GM19372 (cell line): ENCODE measurements around the gene SLC4A5.
A peak's percentile ranks its signal among the peaks of the same experiment; 100 is the strongest.
"Not testable (repeated sequence)": the region's sequence is repeated elsewhere in the genome, so short reads cannot be mapped to it uniquely, and the experiment has no call there.

Experiments used
- ATAC-seq: cut with Tn5 transposase; IDR thresholded peaks from one replicate; pipeline ENCODE4 v1.9.1; 2021; ENCODE audit warnings: mild to moderate bottlenecking, low read depth, moderate library complexity; ENCODE audit not compliant: unreplicated experiment

Gene SLC4A5

DNA sequence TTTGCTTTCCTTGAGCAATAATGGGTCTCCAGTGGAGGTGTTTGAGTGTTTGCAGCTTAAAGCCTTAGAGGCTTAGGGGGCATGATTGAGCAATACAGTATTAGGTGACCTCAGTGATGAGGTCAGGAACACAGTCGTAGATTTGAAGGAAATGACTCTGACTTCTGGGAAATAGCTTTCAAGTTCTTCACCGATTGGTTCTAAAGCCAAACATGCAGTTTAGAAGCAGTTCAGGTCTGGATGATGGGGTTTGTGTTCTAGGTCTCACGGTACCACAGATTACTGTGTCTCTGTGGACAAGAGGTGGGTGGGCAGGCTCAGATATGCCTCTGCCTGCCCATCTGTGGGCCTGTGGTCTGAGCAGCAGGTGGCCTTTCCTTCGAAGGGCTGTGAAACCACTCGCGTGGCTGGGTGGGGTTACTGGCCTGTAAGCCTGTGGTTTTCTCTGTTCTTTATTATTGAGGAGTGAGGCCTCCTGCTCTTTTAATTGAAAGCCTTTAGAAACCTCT is 137.0 kb downstream of the SLC4A5 start:
- peak; percentile 83 for ATAC-seq

DNA sequence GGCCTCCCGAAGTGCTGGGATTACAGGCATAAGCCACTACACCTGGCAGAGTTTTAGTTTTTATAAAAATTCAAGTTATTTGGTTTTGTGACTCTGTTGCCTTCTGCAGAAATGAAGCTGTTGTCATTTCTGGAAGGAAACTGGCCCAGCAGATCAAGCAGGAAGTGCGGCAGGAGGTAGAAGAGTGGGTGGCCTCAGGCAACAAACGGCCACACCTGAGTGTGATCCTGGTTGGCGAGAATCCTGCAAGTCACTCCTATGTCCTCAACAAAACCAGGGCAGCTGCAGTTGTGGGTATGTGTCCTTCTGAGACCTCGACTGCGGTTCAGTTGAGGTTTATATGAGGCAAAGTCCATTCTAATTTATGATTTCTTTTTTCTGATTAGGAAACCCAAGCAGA is 137.6 kb downstream of the SLC4A5 start:
- ATAC-seq, result peak; percentile 36

GRCh38 chr2:74205113-74205512 is 138.1 kb downstream of the SLC4A5 start:
- ATAC-seq, result no peak

DNA sequence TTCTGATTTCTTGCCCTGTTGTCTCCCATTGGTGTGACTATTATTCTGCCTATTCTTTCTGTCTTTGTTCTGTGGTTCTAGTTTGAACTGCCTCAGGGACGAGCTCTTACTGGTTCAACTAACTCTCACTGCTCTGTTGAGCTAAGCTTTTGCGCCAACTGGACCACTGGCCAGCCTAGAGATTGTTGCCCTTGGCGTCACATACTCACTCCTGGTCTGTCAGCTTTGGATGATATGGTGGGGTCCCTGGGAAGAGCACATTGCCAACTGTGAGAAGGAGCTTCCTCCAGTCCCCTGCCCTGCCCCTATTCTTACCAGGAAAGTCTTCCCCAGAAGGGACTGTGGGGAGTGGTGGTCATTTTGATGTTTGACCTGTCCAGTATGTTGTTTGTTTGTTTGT is 138.8 kb downstream of the SLC4A5 start:
- ATAC-seq, result no peak

DNA sequence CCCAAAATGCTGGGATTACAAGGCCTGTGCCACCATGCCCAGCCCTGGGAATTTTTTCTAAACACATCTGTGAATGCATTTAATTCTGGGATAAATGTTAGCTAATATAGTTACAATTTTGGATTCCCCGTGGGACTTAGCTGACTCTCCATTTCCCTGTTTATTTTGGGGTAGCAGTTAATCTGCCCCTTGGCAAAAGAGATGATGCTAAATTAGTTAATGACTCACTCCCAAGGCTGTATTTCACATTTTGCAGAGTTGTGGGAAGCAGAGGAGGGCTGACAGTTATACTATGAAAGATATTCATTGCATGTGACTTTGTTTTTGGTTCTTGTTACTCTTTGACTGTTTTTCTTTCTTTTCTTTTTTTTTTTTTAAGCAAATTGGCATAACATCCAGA is 141.6 kb downstream of the SLC4A5 start:
- no peak for ATAC-seq

- no peak for ATAC-seq
These were observed 142.0 kb downstream of the SLC4A5 start for GRCh38 chr2:74201196-74201595.

DNA sequence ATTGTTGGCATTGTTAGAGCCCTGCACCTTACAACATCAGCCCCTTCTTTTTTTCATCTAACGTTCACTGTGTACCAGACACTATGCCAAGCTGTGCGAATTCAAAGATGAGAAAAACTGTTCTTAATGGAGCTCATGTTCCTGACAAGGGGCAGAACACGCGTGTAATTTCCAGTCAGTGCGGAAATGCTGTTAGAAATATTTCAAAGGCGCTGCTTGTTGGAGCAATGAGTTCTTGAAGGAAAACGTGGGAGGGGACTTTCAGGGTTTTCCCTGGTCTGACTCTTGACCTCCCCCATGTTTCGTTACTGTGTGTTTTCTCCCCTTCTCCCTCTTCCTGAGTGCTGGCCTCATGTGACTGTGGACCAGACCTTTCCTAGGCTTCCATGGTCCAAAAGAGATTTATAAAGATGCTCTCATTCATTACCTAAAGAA is 143.3 kb downstream of the SLC4A5 start:
- ATAC-seq, result no peak

GRCh38 chr2:74199275-74199701 is 143.9 kb downstream of the SLC4A5 start:
- no peak for ATAC-seq

GRCh38 chr2:74198461-74199274 is 144.5 kb downstream of the SLC4A5 start, which contains the start of gene MTHFD2:
Gene MTHFD2, plus strand, starts transcription at chr2:74198615. Its CDS starts 27 bp downstream, at chr2:74198642.
- peak; percentile 80 for ATAC-seq

- ATAC-seq, result no peak
These were observed 145.2 kb downstream of the SLC4A5 start for GRCh38 chr2:74198023-74198460.

DNA sequence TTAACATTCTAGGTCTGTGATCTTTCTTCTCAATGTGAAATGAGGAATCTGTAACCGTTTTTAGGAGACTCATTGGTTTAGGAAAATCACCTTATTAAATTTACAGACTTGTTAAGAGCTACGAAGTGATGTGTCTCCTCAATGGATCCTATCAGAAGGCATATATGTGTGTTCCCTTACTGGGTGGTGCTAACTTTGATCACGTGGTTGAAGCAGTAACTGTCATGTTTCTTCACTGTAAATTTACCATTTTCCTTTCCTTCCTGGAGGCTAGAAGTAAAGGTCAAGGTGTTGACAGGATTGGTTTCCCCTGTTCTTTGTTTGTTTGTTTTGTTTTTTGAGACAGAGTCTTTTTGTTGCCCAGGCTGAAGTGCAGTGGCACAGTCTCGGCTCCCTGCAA is 146.2 kb downstream of the SLC4A5 start:
- no peak for ATAC-seq

GRCh38 chr2:74194799-74195198 is 148.4 kb downstream of the SLC4A5 start:
- no peak for ATAC-seq

- no peak for ATAC-seq
These were observed 151.4 kb downstream of the SLC4A5 start for GRCh38 chr2:74191596-74192380.

GRCh38 chr2:74188696-74189095 is 154.5 kb downstream of the SLC4A5 start:
- no peak for ATAC-seq

- no peak for ATAC-seq
These were observed 155.1 kb downstream of the SLC4A5 start for GRCh38 chr2:74188018-74188601.

GRCh38 chr2:74186706-74187105 is 156.5 kb downstream of the SLC4A5 start:
- ATAC-seq, result not testable (repeated sequence)

DNA sequence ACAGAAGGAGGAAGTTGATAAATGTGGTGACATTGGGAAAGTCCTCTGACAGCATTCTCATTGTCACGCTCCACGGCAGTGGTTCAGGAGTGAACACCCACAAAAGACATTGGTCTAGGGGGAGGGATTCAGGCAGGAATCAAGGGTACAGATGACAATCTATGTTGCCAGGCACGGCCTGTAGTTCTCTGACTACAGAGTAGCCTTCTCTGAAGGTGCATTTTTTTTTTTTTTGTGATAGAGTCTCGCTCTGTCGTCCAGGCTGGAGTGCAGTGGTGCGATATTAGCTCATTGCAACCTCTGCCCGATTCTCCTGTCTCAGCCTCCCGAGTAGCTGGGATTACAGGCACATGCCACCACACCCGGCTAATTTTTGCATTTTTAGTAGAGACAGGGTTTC is 157.2 kb downstream of the SLC4A5 start:
- ATAC-seq, result peak; percentile 58

DNA sequence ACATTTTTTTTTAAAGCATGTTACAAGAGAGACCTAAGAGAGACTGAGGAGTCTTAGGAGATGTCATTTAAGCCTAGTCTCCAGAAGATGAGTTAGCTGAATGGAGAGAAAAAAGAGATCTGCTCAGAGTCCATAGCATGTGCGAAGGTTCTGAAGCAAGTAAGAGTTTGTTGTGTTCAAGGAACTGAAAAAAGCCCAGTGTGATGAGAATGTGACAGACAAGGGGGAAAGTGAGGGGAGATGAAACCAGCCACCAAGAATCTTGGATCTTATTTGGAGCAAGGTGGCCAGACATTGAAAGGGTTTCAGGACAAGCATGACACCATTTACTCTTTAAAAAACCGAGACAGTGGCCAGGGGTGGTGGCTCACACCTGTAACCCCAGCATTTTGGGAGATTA is 159.3 kb downstream of the SLC4A5 start:
- ATAC-seq, result no peak

- no peak for ATAC-seq
These were observed 161.5 kb downstream of the SLC4A5 start for GRCh38 chr2:74181739-74182138.

GRCh38 chr2:74179063-74179865 is 164.0 kb downstream of the SLC4A5 start:
- ATAC-seq, result no peak
